HCT116 (cell line): ENCODE results near the gene SLC4A7. TPM values are rescaled to one million over a fixed set of nuclear protein-coding genes. Genes with fewer than 3 reads are reported as not detected.

ENCODE experiments used
- ATAC-seq: fragments of 200-7000 bp; cut with Tn5 transposase; 2 replicates; pipeline ENCODE4 v1.9.1; 2020; ENCODE audit warnings: mild to moderate bottlenecking, moderate library complexity
- BruUV-seq: library from RNA; stranded (reverse); fragments of 400-500 nt; replicated peaks from 2 replicates; lab custom pipeline; 2021; lab: Mats Ljungman, UMichigan
- CTCF ChIA-PET: fragments of 300-600 bp; sonication (Branson Sonifier 250); formaldehyde crosslinking; loops from one replicate; lab custom pipeline; 2021; ENCODE audit warnings: antibody characterized with exemption; lab: Charles Lee
- POLR2A ChIA-PET: fragments of 300-600, 350-600 bp; sonication (Branson Sonifier 250); formaldehyde crosslinking; loops from one replicate; lab custom pipeline; 2021; ENCODE audit warnings: antibody characterized with exemption; lab: Charles Lee
- RAD21 ChIA-PET, 2 experiments: fragments of 300-600 bp; sonication (Branson Sonifier 250); formaldehyde crosslinking; loops; one replicate each; lab custom pipeline; 2023; ENCODE audit warnings: low total read pairs in 2 of 2; ENCODE audit not compliant: uncharacterized antibody in 2 of 2, unreplicated experiment in 2 of 2, low non-redundant PET in 1 of 2; lab: Charles Lee
- DNase-seq: peaks from one replicate; pipeline ENCODE4 v3.0.0-alpha.2; 2010; ENCODE audit warnings: low read depth, low spot score
- H2AFZ ChIP-seq: fragments of 200-600 bp; shearing (Covaris generic), sonication (generic); 2 replicates; pipeline ENCODE4 v1.6.1; 2017; ENCODE audit warnings: low read depth, mixed run types, mixed read lengths, antibody characterized with exemption, low read length; ENCODE audit not compliant: poor library complexity, severe bottlenecking
- H3K27ac ChIP-seq: 2 replicates; pipeline ENCODE4 v1.5.1; 2012; ENCODE audit warnings: low read depth, low read length
- H3K27me3 ChIP-seq: fragments of 200-600 bp; sonication (generic); 2 replicates; pipeline ENCODE4 v1.6.1; 2016; ENCODE audit warnings: mixed run types, low read length, mixed read lengths; ENCODE audit not compliant: insufficient read depth
- H3K36me3 ChIP-seq, 2 experiments: fragments of 200-500 bp in 1 of 2; fragments of 200-600 bp in 1 of 2; sonication (Bioruptor generic) in 1 of 2; sonication (generic) in 1 of 2; 2 replicates each; pipeline versions ENCODE4 v1.5.1 to v1.6.1; 2014 to 2016; ENCODE audit warnings: low read length in 2 of 2, inconsistent platforms in 1 of 2, mixed read lengths in 1 of 2, mixed run types in 1 of 2; ENCODE audit not compliant: insufficient read depth in 2 of 2, control insufficient read depth in 1 of 2
- H3K4me1 ChIP-seq, 2 experiments: fragments of 200-600 bp in 1 of 2; sonication (generic) in 1 of 2; 2 replicates each; pipeline versions ENCODE4 v1.5.1 to v1.6.1; 2012 to 2017; ENCODE audit warnings: low read length in 2 of 2, inconsistent platforms in 1 of 2, mild to moderate bottlenecking in 1 of 2, mixed read lengths in 1 of 2, mixed run types in 1 of 2, moderate library complexity in 1 of 2; ENCODE audit not compliant: insufficient read depth in 2 of 2, control insufficient read depth in 1 of 2
- H3K4me2 ChIP-seq: fragments of 200-600 bp; sonication (generic); 2 replicates; pipeline ENCODE4 v1.6.1; 2017; ENCODE audit warnings: mixed run types, low read length, mixed read lengths
- H3K4me3 ChIP-seq, 2 experiments: fragments of 200-600 bp in 1 of 2; sonication (generic) in 1 of 2; replicated peaks in 1 of 2; 2 replicates each; pipeline ENCODE4 v1.5.1; 2011 to 2016; ENCODE audit warnings: low read length in 2 of 2, control low read depth in 1 of 2, low read depth in 1 of 2, mild to moderate bottlenecking in 1 of 2, mixed read lengths in 1 of 2, mixed run types in 1 of 2
- H3K79me2 ChIP-seq: fragments of 200-600 bp; sonication (generic); 2 replicates; pipeline ENCODE4 v1.6.1; 2017; ENCODE audit warnings: mild to moderate bottlenecking, mixed run types, low read length, moderate library complexity, mixed read lengths; ENCODE audit not compliant: insufficient read depth
- H3K9ac ChIP-seq: fragments of 200-600 bp; sonication (generic); 2 replicates; pipeline ENCODE4 v1.6.1; 2016; ENCODE audit warnings: low read length, mixed read lengths
- H3K9me2 ChIP-seq: fragments of 200-600 bp; sonication (generic), shearing (Covaris generic); 2 replicates; pipeline ENCODE4 v1.6.1; 2017; ENCODE audit warnings: mixed run types, mild to moderate bottlenecking, moderate library complexity; ENCODE audit not compliant: insufficient read depth
- H3K9me3 ChIP-seq, 2 experiments: fragments of 200-500 bp in 1 of 2; fragments of 200-600 bp in 1 of 2; sonication (Bioruptor generic) in 1 of 2; sonication (generic) in 1 of 2; 2 replicates each; pipeline ENCODE4 v1.6.1; 2014 to 2017; ENCODE audit warnings: low read length in 2 of 2, mixed read lengths in 2 of 2, inconsistent platforms in 1 of 2, low read depth in 1 of 2, mild to moderate bottlenecking in 1 of 2, mixed run types in 1 of 2, moderate library complexity in 1 of 2; ENCODE audit not compliant: control insufficient read depth in 1 of 2, insufficient read depth in 1 of 2
- H4K20me1 ChIP-seq: fragments of 200-600 bp; sonication (generic), shearing (Covaris generic); 2 replicates; pipeline ENCODE4 v1.6.1; 2017; ENCODE audit warnings: mixed run types, mild to moderate bottlenecking, moderate library complexity; ENCODE audit not compliant: insufficient read depth
- ATF3 ChIP-seq: IDR thresholded peaks from 2 replicates; pipeline ENCODE4 v1.6.1; 2012
- CBX3 ChIP-seq: IDR thresholded peaks from 2 replicates; pipeline ENCODE4 v1.6.1; 2012; ENCODE audit warnings: low read depth
- CEBPB ChIP-seq: IDR thresholded peaks from 2 replicates; pipeline ENCODE4 v1.6.1; 2012; ENCODE audit warnings: low read depth
- EGR1 ChIP-seq: IDR thresholded peaks from 2 replicates; pipeline ENCODE4 v1.6.1; 2012; ENCODE audit warnings: low read depth
- ELF1 ChIP-seq: IDR thresholded peaks from 2 replicates; pipeline ENCODE4 v1.6.1; 2012; ENCODE audit warnings: low read depth, borderline replicate concordance
- EZH2 ChIP-seq: fragments of 200-600 bp; sonication (generic); IDR thresholded peaks from 2 replicates; pipeline ENCODE4 v1.6.1; 2017; ENCODE audit warnings: antibody characterized with exemption, mixed run types
- EZH2phosphoT487 ChIP-seq: fragments of 200-600 bp; IDR thresholded peaks from 2 replicates; pipeline ENCODE4 v1.6.1; 2018; ENCODE audit warnings: antibody characterized with exemption, borderline replicate concordance
- FOSL1 ChIP-seq: IDR thresholded peaks from 2 replicates; pipeline ENCODE4 v1.6.1; 2012; ENCODE audit warnings: low read depth
- JUND ChIP-seq: IDR thresholded peaks from 2 replicates; pipeline ENCODE4 v1.6.1; 2012
- MAX ChIP-seq: IDR thresholded peaks from 2 replicates; pipeline ENCODE4 v1.6.1; 2012
- POLR2AphosphoS5 ChIP-seq: IDR thresholded peaks from 2 replicates; pipeline ENCODE4 v1.6.1; 2011; ENCODE audit warnings: mild to moderate bottlenecking, low read depth, low read length, moderate library complexity
- RAD21 ChIP-seq: IDR thresholded peaks from 2 replicates; pipeline ENCODE4 v1.6.1; 2012; ENCODE audit warnings: low read depth, mild to moderate bottlenecking
- REST ChIP-seq: IDR thresholded peaks from 2 replicates; pipeline ENCODE4 v1.6.1; 2012; ENCODE audit warnings: low read depth
- SIN3A ChIP-seq: IDR thresholded peaks from 2 replicates; pipeline ENCODE4 v1.6.1; 2012; ENCODE audit warnings: low read depth
- ZBTB33 ChIP-seq: IDR thresholded peaks from 2 replicates; pipeline ENCODE4 v1.6.1; 2011; ENCODE audit warnings: mild to moderate bottlenecking, low read length, moderate library complexity; ENCODE audit not compliant: insufficient replicate concordance; ENCODE audit errors: extremely low read depth
- intact Hi-C: fragments of 100-400 bp; cut with micrococcal nuclease; formaldehyde crosslinking; loops from 2 replicates; pipeline ENCODE4 v1.10.0; 2022
- total RNA-seq: library from RNA; stranded (reverse); gene quantifications from one replicate; pipeline ENCODE4 v1.2.1, GENCODE V29; 2021; ENCODE audit not compliant: unreplicated experiment

SLC4A7 gene
- total RNA-seq, 1 experiment from 2014 or later = 37.6 TPM

- Histone ChIP-seq H2AFZ (no peak overlapping the region), H3K4me2 (no peak overlapping the region), H3K9me3 (no peaks in the 10 kb centered on the region), H3K4me1 (no peaks in the 10 kb centered on the region), H3K36me3 (no peaks in the 10 kb centered on the region), H3K9me2 (no peaks in the 10 kb centered on the region), H4K20me1 (no peaks in the 10 kb centered on the region)
- BruUV-seq = no TSS peak
- no peak for DNase-seq
- TF ChIP-seq REST (no peak), FOSL1 (no peak), POLR2AphosphoS5 (no peak), ZBTB33 (no peak), CBX3 (no peak), MAX (no peak), EZH2phosphoT487 (no peak), CEBPB (no peak), ATF3 (no peak), RAD21 (no peak), EZH2 (no peak), JUND (no peak), SIN3A (no peak), ELF1 (no peak), EGR1 (no peak)
- TF ChIP-seq, all 23 proteins: peak for 0
- intact Hi-C loops = no loop called here
- ChIA-PET CTCF (no interaction called here), RAD21 (no interaction called here), POLR2A (no interaction called here)
- ATAC-seq = no peak
- Histone ChIP-seq H3K9ac (no peak overlapping the region), H3K4me3 (no peak overlapping the region), H3K79me2 (no peaks in the 10 kb centered on the region), H3K27me3 (no peaks in the 10 kb centered on the region), H3K27ac (no peak overlapping the region)
Measured at GRCh38 chr3:27501759-27502158, 17.6 kb upstream of the SLC4A7 start.
